ENCODE measurements around the gene KLHL24. TPM values are rescaled to one million over a fixed set of nuclear protein-coding genes. Genes with fewer than 3 reads are reported as not detected.

Gene KLHL24
- total and polyA plus RNA-seq, 2 experiments from 2014 or later: 8.2 to 51.0 TPM

DNA sequence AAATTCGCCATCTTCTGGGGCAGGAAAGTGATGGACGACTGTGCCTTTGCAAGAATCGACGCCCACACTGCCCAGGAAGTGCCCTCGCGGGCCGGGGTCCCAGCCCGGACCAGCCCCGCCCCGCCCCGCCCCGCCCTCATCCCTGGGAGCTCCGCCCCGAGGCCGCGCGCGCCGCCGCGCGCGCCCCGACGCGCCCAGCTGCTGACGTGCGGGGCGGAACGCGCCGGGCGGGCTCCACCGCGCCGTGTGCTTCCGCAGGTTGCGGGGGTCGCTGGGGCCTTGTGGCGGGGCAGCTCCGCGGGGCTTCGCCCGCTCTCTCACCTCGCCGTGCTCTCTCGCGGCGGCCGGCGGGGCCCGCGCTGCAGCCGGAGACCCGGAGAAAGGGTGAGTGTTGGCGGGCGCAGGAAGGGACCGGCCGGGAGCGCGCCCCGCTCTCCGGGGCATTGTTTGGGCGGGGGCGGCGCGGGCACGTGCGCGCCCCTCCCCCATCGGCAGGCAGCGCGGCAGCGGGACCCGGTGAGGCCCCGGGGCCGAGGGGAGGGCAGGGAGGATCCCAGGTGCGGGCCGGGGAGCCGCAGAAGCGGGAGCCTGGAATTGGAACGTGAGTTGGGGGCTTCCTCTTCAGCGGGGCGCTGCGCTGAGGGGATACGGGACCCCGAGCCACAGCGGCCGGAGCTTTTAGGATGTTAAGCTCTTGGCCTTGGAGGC is 62.3 kb downstream of the KLHL24 start, which contains the start of gene YEATS2:
TSS of gene YEATS2 (plus strand) at position 188 of the 708 bp plus-strand sequence. CDS start 17,366 bp downstream, outside the sequence.
- Histone ChIP-seq H3K27ac (ENCODE audit: low read depth) (peak within 1 kb of the TSS; percentile 97), H3K4me2 (peak within 1 kb of the TSS; percentile 92), H3K27me3 (ENCODE audit: insufficient read depth) (no peaks in the 10 kb centered on the region), H2AFZ (peak within 1 kb of the TSS; percentile 94), H3F3A (replicated peaks; ENCODE audit: low read depth) (no peaks in the 10 kb centered on the region), H3K9me2 (ENCODE audit: insufficient read depth) (0 out of 2 replicates have a peak, but pooled peaks cover 3% of the 10 kb centered on the region), H4K20me1 (replicated peaks; ENCODE audit: insufficient read depth) (peaks cover 9% of the 10 kb centered on the region), H3K4me3 (peak within 1 kb of the TSS; percentile 84), H3K36me3 (ENCODE audit: insufficient read depth) (no peaks in the 10 kb centered on the region), H3K79me2 (replicated peaks; ENCODE audit: insufficient read depth) (peaks cover 48% of the 10 kb centered on the region), H3K4me1 (ENCODE audit: insufficient read depth) (peaks cover 25% of the 10 kb centered on the region; the same call in 1 of the 2 replicates)
- H3K9me3 Mint-ChIP-seq: no peaks in the 10 kb centered on the region; the same call in 2 of the 3 replicates
- peak; percentile 83 for DNase-seq (ENCODE audit: low spot score)
- peaks cover 6% of the 10 kb centered on the region for H3K36me3 Mint-ChIP-seq (ENCODE audit: low read depth)
- H3K4me1 Mint-ChIP-seq: peaks cover 30% of the 10 kb centered on the region
- peak within 1 kb of the TSS; percentile 57 for H3K27ac Mint-ChIP-seq
- ATAC-seq: peak; percentile 78
- peak; percentile 76; the same call in 1 of the 2 replicates for TF ChIP-seq ZNF114 (CRISPR knock-in tag; IDR thresholded peaks at IDR 0.05)
- TF ChIP-seq, protein P1, sequence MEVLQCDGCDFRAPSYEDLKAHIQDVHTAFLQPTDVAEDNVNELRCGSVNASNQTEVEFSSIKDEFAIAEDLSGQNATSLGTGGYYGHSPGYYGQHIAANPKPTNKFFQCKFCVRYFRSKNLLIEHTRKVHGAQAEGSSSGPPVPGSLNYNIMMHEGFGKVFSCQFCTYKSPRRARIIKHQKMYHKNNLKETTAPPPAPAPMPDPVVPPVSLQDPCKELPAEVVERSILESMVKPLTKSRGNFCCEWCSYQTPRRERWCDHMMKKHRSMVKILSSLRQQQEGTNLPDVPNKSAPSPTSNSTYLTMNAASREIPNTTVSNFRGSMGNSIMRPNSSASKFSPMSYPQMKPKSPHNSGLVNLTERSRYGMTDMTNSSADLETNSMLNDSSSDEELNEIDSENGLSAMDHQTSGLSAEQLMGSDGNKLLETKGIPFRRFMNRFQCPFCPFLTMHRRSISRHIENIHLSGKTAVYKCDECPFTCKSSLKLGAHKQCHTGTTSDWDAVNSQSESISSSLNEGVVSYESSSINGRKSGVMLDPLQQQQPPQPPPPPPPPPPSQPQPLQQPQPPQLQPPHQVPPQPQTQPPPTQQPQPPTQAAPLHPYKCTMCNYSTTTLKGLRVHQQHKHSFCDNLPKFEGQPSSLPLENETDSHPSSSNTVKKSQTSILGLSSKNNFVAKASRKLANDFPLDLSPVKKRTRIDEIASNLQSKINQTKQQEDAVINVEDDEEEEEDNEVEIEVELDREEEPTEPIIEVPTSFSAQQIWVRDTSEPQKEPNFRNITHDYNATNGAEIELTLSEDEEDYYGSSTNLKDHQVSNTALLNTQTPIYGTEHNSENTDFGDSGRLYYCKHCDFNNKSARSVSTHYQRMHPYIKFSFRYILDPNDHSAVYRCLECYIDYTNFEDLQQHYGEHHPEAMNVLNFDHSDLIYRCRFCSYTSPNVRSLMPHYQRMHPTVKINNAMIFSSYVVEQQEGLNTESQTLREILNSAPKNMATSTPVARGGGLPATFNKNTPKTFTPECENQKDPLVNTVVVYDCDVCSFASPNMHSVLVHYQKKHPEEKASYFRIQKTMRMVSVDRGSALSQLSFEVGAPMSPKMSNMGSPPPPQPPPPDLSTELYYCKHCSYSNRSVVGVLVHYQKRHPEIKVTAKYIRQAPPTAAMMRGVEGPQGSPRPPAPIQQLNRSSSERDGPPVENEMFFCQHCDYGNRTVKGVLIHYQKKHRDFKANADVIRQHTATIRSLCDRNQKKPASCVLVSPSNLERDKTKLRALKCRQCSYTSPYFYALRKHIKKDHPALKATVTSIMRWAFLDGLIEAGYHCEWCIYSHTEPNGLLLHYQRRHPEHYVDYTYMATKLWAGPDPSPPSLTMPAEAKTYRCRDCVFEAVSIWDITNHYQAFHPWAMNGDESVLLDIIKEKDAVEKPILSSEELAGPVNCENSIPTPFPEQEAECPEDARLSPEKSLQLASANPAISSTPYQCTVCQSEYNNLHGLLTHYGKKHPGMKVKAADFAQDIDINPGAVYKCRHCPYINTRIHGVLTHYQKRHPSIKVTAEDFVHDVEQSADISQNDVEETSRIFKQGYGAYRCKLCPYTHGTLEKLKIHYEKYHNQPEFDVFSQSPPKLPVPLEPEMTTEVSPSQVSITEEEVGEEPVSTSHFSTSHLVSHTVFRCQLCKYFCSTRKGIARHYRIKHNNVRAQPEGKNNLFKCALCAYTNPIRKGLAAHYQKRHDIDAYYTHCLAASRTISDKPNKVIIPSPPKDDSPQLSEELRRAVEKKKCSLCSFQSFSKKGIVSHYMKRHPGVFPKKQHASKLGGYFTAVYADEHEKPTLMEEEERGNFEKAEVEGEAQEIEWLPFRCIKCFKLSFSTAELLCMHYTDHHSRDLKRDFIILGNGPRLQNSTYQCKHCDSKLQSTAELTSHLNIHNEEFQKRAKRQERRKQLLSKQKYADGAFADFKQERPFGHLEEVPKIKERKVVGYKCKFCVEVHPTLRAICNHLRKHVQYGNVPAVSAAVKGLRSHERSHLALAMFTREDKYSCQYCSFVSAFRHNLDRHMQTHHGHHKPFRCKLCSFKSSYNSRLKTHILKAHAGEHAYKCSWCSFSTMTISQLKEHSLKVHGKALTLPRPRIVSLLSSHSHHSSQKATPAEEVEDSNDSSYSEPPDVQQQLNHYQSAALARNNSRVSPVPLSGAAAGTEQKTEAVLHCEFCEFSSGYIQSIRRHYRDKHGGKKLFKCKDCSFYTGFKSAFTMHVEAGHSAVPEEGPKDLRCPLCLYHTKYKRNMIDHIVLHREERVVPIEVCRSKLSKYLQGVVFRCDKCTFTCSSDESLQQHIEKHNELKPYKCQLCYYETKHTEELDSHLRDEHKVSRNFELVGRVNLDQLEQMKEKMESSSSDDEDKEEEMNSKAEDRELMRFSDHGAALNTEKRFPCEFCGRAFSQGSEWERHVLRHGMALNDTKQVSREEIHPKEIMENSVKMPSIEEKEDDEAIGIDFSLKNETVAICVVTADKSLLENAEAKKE (CRISPR knock-in tag; IDR thresholded peaks at IDR 0.05): no peak
- peak; percentile 79 for TF ChIP-seq POLR2AphosphoS5 (IDR thresholded peaks at IDR 0.05; ENCODE audit: low read depth)
- no peak for TF ChIP-seq STAT1 (IDR thresholded peaks at IDR 0.05; ENCODE audit: unreplicated experiment)
- H3K4me3 Mint-ChIP-seq: peak within 1 kb of the TSS; percentile 85
- peaks cover 4% of the 10 kb centered on the region for H3K27me3 Mint-ChIP-seq (ENCODE audit: insufficient read depth, low read depth, poor library complexity)

DNA sequence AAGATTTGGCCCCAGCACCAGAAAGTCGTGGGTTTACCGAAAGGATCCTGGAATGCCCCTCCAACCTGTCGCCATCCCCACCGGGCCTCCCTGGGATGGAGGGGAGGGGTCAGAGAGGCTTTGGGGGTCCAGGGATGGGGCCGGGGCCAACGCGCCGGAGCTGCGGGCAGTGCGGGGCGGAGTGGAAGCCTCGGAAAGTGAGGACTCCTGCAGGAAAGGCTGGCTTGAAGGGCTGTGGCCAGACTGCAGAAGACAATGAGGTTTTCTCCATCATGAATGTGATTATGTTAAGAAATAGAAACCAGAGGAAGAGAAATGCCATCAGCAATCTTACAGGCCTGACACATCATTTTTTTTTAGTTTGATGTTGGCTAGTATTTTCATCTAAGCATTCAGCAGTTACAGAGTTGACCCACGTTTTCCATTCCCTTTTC is 62.9 kb downstream of the KLHL24 start:
- Mint-ChIP-seq H3K27ac (peak overlapping the region; percentile 57), H3K4me1 (peaks cover 33% of the 10 kb centered on the region), H3K4me3 (peak overlapping the region; percentile 85), H3K9me3 (no peaks in the 10 kb centered on the region; the same call in 2 of the 3 replicates), H3K27me3 (ENCODE audit: insufficient read depth, low read depth, poor library complexity) (peaks cover 4% of the 10 kb centered on the region), H3K36me3 (ENCODE audit: low read depth) (peaks cover 6% of the 10 kb centered on the region)
- ATAC-seq (peak; percentile 63), DNase-seq (ENCODE audit: low spot score) (peak; percentile 62)
- TF ChIP-seq EZH2 (IDR thresholded peaks at IDR 0.05; ENCODE audit: low read depth, unreplicated experiment): no peak
- TF ChIP-seq, protein P2, sequence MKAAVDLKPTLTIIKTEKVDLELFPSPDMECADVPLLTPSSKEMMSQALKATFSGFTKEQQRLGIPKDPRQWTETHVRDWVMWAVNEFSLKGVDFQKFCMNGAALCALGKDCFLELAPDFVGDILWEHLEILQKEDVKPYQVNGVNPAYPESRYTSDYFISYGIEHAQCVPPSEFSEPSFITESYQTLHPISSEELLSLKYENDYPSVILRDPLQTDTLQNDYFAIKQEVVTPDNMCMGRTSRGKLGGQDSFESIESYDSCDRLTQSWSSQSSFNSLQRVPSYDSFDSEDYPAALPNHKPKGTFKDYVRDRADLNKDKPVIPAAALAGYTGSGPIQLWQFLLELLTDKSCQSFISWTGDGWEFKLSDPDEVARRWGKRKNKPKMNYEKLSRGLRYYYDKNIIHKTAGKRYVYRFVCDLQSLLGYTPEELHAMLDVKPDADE (IDR thresholded peaks at IDR 0.05): no peak
- peak overlapping the region; percentile 94 for H2AFZ ChIP-seq
- H3K36me3 ChIP-seq (ENCODE audit: insufficient read depth): no peaks in the 10 kb centered on the region
- H3K79me2 ChIP-seq (replicated peaks; ENCODE audit: insufficient read depth): peaks cover 54% of the 10 kb centered on the region
- peaks cover 25% of the 10 kb centered on the region; the same call in 1 of the 2 replicates for H3K4me1 ChIP-seq (ENCODE audit: insufficient read depth)
- H3K27ac ChIP-seq (ENCODE audit: low read depth): peak overlapping the region; percentile 97
- no peaks in the 10 kb centered on the region for H3K27me3 ChIP-seq (ENCODE audit: insufficient read depth)
- 0 out of 2 replicates have a peak, but pooled peaks cover 3% of the 10 kb centered on the region for H3K9me2 ChIP-seq (ENCODE audit: insufficient read depth)
- H4K20me1 ChIP-seq (replicated peaks; ENCODE audit: insufficient read depth): peaks cover 9% of the 10 kb centered on the region
- H3F3A ChIP-seq (replicated peaks; ENCODE audit: low read depth): no peaks in the 10 kb centered on the region
- peak overlapping the region; percentile 84 for H3K4me3 ChIP-seq
- peak overlapping the region; percentile 92 for H3K4me2 ChIP-seq
